Measurements from ENCODE around the gene SHC2.
"Not testable (repeated sequence)": the region's sequence is repeated elsewhere in the genome, so short reads cannot be mapped to it uniquely, and the experiment has no call there.

The SHC2 gene

DNA sequence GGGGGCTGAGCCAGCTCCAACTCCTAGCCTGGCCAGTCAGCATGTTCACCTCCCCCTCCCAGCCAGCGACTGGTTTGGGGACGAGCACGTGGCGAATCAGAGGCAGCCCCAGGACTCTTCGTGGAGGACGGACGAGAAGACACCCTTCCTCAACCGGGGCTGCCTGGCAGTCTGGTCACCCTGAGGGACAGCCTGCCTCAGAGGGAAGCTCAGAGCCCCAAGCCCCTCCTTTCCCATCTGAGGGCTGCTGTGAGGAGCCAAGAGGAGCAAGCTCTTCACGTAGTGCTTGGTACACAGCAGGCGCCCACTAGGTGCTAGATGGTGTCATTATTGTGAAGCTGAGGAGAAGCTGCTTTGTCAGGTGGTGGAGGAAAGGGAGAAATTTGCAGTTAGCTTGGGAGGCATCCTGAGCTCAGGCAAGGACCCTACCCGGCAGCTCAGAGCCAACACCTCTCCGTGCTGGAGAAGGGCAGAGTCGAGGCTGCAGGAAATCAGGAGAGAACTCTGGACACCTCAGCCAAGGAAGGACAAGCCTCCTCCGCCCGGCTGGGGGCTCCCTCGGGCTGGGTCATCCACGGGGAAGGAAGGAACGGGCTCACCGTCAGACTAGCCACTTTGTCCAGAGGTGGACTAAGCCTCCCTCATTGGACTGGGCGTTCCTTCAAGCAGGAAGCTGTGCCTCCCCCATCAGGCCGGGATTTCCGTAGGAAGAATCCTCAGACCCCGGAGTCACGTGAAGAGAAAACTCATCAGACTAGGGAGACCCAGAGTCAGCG lies 37.0 kb downstream of the SHC2 start:
- H3K79me2 ChIP-seq (ENCODE audit: control insufficient read depth, low read length) = no peaks in the 10 kb centered on the region
- H3K9me3 ChIP-seq (ENCODE audit: control insufficient read depth, insufficient read depth, low read length) = peaks cover 15% of the 10 kb centered on the region; the same call in 1 of the 2 replicates
- no peaks in the 10 kb centered on the region for H3K4me1 ChIP-seq (ENCODE audit: control insufficient read depth, low read length)
- no peak overlapping the region for H3K4me3 ChIP-seq (ENCODE audit: low read length)
- H3K36me3 ChIP-seq (ENCODE audit: control insufficient read depth, low read length) = no peaks in the 10 kb centered on the region
- H3K27ac ChIP-seq (ENCODE audit: low read depth, low read length) = no peak overlapping the region
- no peaks in the 10 kb centered on the region for H4K20me1 ChIP-seq (ENCODE audit: control insufficient read depth, insufficient read depth, low read depth, low read length)
- no peaks in the 10 kb centered on the region for H3F3A ChIP-seq (ENCODE audit: control insufficient read depth, insufficient read depth)
- H3K27me3 ChIP-seq (ENCODE audit: control insufficient read depth, low read length) = no peaks in the 10 kb centered on the region
- H3K4me2 ChIP-seq (ENCODE audit: low read length) = no peak overlapping the region
- TF ChIP-seq, protein P1, sequence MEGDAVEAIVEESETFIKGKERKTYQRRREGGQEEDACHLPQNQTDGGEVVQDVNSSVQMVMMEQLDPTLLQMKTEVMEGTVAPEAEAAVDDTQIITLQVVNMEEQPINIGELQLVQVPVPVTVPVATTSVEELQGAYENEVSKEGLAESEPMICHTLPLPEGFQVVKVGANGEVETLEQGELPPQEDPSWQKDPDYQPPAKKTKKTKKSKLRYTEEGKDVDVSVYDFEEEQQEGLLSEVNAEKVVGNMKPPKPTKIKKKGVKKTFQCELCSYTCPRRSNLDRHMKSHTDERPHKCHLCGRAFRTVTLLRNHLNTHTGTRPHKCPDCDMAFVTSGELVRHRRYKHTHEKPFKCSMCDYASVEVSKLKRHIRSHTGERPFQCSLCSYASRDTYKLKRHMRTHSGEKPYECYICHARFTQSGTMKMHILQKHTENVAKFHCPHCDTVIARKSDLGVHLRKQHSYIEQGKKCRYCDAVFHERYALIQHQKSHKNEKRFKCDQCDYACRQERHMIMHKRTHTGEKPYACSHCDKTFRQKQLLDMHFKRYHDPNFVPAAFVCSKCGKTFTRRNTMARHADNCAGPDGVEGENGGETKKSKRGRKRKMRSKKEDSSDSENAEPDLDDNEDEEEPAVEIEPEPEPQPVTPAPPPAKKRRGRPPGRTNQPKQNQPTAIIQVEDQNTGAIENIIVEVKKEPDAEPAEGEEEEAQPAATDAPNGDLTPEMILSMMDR (IDR thresholded peaks at IDR 0.05; ENCODE audit: low read depth, low read length, poor library complexity, severe bottlenecking) = no peak
- TF ChIP-seq EZH2phosphoT487 (IDR thresholded peaks at IDR 0.05; ENCODE audit: borderline replicate concordance, low read length) = no peak
- H3K9me2 ChIP-seq (replicated peaks; ENCODE audit: control insufficient read depth, low read length) = no peaks in the 10 kb centered on the region

DNA sequence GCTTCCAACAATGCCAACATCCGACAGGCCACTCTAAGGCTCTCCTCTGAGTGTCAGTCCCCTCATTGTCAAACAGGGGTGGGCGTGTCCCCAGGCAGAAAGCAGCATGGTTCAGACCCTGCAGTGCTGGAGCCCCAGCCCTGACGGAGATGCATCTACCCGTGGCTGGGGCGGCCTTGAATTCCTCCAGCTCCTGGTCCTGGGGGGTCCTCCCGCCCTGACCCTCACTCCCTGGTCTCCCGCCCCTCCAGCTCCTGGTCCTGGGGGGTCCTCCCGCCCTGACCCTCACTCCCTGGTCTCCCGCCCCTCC lies 38.0 kb downstream of the SHC2 start:
- not testable (repeated sequence) for H3K27ac ChIP-seq (ENCODE audit: low read depth, low read length); H4K20me1 ChIP-seq (ENCODE audit: control insufficient read depth, insufficient read depth, low read depth, low read length); H3K4me1 ChIP-seq (ENCODE audit: control insufficient read depth, low read length); H3F3A ChIP-seq (ENCODE audit: control insufficient read depth, insufficient read depth); H3K9me2 ChIP-seq (replicated peaks; ENCODE audit: control insufficient read depth, low read length); H3K79me2 ChIP-seq (ENCODE audit: control insufficient read depth, low read length); H3K36me3 ChIP-seq (ENCODE audit: control insufficient read depth, low read length); H3K27me3 ChIP-seq (ENCODE audit: control insufficient read depth, low read length); H3K4me3 ChIP-seq (ENCODE audit: low read length); H3K4me2 ChIP-seq (ENCODE audit: low read length)
- H3K9me3 ChIP-seq (ENCODE audit: control insufficient read depth, insufficient read depth, low read length) = peaks cover 21% of the 10 kb centered on the region; the same call in 1 of the 2 replicates

DNA sequence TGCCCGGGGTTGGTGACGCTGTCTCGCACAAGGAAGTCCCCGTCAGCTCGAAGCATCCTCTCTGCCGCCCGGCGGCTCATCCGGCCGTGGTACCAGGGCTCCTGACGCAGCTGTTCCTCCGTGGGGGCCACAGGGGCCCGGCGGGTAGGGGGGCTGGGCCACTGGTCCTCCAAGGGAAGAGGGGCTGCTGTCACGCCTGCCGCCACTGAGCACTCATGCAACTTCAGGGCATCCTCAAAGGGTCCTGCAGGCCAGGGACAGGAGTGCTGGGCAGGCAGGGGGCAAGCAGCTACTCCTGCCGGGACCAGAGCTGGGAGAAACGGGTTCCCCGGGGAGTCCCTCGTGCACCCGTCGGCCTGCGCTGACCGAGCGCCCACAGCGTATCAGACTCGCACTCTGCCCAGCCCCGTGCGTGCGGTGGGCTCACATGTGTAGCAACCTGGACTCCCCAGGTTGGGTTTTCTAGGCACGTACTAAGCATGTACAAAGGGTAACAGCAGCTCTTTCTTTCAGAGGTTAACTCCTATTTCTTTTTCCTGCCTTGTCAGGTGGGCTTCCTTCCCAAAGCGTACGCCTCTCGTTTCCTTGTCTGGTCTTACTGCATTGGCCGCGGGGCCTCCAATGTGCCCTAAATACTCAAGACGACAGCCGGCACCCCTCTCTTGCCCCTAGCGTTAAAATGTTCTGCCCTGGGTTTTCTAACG lies 38.5 kb downstream of the SHC2 start:
- Histone ChIP-seq H3K9me2 (replicated peaks; ENCODE audit: control insufficient read depth, low read length) (no peaks in the 10 kb centered on the region), H3K27ac (ENCODE audit: low read depth, low read length) (no peak overlapping the region), H3K4me2 (ENCODE audit: low read length) (no peak overlapping the region), H3K27me3 (ENCODE audit: control insufficient read depth, low read length) (no peaks in the 10 kb centered on the region), H4K20me1 (ENCODE audit: control insufficient read depth, insufficient read depth, low read depth, low read length) (no peaks in the 10 kb centered on the region), H3K79me2 (ENCODE audit: control insufficient read depth, low read length) (no peaks in the 10 kb centered on the region), H3K36me3 (ENCODE audit: control insufficient read depth, low read length) (no peaks in the 10 kb centered on the region), H3K9me3 (ENCODE audit: control insufficient read depth, insufficient read depth, low read length) (peaks cover 21% of the 10 kb centered on the region; the same call in 1 of the 2 replicates), H3K4me1 (ENCODE audit: control insufficient read depth, low read length) (no peaks in the 10 kb centered on the region), H3F3A (ENCODE audit: control insufficient read depth, insufficient read depth) (no peaks in the 10 kb centered on the region), H3K4me3 (ENCODE audit: low read length) (no peak overlapping the region)
- TF ChIP-seq, protein P1 (IDR thresholded peaks at IDR 0.05; ENCODE audit: low read depth, low read length, poor library complexity, severe bottlenecking) = no peak
- TF ChIP-seq EZH2phosphoT487 (IDR thresholded peaks at IDR 0.05; ENCODE audit: borderline replicate concordance, low read length) = no peak
